Choroid plexus epithelial cell (primary cell): Measurements from ENCODE around the gene MPHOSPH9.
A peak's percentile ranks its signal among the peaks of the same experiment; 100 is the strongest.

Source experiments
- DNase-seq: peaks from one replicate; pipeline ENCODE4 v3.0.0-alpha.2; 2010; ENCODE audit warnings: low read depth
- H3K4me3 ChIP-seq: 2 replicates; pipeline ENCODE4 v1.5.1; 2011; ENCODE audit warnings: low read depth, mild to moderate bottlenecking, control low read depth, low read length, moderate library complexity
- TF ChIP-seq, protein P1 (sequence below): conservative IDR thresholded peaks from 2 replicates; pipeline ENCODE4 v1.5.1; 2011; ENCODE audit warnings: low read depth, mild to moderate bottlenecking, control low read depth, inconsistent platforms, low read length, moderate library complexity

The MPHOSPH9 gene

DNA sequence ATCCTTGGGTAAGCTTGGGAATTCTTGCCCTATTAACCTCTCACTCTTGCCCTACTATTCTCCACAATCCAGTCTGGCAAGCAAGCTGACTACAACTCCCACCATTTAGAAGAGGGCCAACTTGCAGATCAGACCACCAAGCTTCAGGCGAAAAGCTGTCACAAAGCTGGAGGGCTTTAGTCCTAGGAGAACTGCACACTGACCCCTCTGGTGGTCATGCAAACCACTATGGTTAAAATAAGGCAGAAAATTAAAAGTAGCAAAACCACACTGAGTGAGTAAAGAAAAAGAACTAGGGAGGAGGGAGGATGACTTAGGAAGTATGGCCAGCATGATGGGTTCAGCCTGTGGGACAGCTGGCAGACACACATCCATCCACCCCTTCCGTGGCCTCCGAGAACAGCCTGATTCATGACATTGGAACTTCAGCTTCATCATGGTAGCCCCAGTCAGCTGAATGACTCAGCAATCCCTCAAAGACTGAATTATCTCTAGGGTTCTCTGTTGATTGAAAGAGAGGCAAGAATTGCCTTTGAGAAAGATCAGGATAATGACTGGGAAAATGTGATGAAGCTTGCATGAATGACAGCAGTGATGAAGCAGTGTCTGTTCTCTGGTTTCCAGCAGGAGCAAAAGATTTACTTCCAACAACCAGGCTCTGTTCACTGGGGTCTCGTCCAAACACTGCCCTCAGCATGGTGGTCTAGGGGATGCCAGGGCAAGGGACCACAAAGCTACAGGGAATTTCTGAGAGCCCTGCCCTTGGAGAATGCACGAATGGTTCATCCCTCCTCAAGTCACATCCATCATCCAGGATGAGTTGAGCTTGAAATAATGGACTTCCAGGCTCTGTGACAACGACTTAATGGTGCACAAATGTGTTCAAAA is 106.4 kb downstream of the MPHOSPH9 start:
- TF ChIP-seq, protein P1, sequence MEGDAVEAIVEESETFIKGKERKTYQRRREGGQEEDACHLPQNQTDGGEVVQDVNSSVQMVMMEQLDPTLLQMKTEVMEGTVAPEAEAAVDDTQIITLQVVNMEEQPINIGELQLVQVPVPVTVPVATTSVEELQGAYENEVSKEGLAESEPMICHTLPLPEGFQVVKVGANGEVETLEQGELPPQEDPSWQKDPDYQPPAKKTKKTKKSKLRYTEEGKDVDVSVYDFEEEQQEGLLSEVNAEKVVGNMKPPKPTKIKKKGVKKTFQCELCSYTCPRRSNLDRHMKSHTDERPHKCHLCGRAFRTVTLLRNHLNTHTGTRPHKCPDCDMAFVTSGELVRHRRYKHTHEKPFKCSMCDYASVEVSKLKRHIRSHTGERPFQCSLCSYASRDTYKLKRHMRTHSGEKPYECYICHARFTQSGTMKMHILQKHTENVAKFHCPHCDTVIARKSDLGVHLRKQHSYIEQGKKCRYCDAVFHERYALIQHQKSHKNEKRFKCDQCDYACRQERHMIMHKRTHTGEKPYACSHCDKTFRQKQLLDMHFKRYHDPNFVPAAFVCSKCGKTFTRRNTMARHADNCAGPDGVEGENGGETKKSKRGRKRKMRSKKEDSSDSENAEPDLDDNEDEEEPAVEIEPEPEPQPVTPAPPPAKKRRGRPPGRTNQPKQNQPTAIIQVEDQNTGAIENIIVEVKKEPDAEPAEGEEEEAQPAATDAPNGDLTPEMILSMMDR, result peak; percentile 53
- H3K4me3 ChIP-seq, result no peak overlapping the region
- peak; percentile 99 for DNase-seq

DNA sequence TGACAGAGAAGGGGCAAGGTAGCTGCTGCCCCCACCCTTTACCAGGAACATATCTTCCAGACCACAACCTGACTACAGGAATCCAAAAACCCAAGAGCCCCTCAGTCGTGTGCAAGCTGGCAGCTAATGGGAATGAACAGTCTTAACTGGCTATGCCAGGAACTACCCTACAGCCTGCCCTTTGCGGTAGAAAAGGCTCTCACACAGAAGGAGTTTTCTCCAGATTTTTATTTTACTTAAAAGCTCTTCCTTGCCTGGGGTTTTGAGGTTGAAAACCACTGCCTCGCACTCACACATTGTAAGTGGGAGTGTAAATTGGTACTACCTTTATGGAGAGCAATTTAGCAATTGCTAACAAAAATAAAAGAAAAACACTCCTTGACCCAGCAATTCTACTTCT is 110.3 kb downstream of the MPHOSPH9 start:
- TF ChIP-seq, protein P1, result no peak
- no peak for DNase-seq
- H3K4me3 ChIP-seq, result no peak overlapping the region

DNA sequence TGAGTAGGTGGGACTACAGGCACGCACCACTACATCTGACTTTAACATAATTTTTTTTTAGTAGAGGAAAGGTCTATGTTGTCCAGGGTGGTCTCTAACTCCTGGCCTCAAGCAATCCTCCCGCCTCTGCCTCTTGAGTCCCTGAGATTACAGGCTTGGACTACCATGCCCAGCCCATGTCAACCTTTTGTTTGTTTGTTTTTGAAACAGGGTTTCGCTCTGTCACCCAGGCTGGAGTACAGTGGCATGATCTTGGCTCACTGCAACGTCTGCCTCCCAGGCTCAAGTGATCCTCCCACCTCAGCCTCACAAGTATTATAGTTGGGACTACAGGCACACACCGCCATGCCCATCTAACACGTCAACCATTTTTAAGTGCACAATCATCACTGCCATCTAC is 111.3 kb downstream of the MPHOSPH9 start:
- TF ChIP-seq, protein P1, result no peak
- no peak overlapping the region for H3K4me3 ChIP-seq
- DNase-seq, result no peak

GRCh38 chr12:123120452-123121166 is 112.3 kb downstream of the MPHOSPH9 start:
- DNase-seq, result no peak
- no peak overlapping the region for H3K4me3 ChIP-seq
- TF ChIP-seq, protein P1, result no peak

DNA sequence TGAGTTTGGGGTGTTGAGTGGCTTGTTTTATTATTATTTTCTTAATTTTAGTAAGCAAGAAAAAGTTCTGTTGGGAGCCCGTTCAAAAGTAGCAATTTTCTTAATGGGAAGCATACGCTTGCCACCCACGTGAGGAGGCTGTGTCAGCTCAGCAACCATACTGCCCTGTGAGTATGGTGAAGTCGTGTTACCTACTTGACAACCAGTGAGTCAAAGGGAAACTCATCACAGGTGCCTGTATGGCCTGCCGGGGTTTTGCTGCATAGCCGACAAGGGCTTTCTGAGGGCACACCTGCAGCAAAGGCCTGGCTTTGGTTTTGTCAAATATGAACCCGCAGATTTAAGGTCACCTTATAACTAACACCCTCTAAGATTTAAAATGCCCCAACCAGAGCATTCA is 113.1 kb downstream of the MPHOSPH9 start:
- no peak overlapping the region for H3K4me3 ChIP-seq
- TF ChIP-seq, protein P1, result no peak
- no peak for DNase-seq

- H3K4me3 ChIP-seq, result no peak overlapping the region
- TF ChIP-seq, protein P1, result no peak
- no peak for DNase-seq
These were observed 114.4 kb downstream of the MPHOSPH9 start for GRCh38 chr12:123118497-123118896.
